Left ventricle myocardium inferior (tissue), 1 donor: Measurements from ENCODE around the gene ANKRD62. TPM values are rescaled to one million over a fixed set of nuclear protein-coding genes. Genes with fewer than 3 reads are reported as not detected.

ENCODE experiments used
- DNase-seq: peaks from one replicate; pipeline ENCODE4 v3.0.0-alpha.2; 2020
- H3K27ac ChIP-seq: fragments of 200-600 bp; replicated peaks from 2 replicates; pipeline ENCODE4 v1.8.0; 2021
- H3K27me3 ChIP-seq: fragments of 200-600 bp; 2 replicates; pipeline ENCODE4 v1.8.0; 2021; ENCODE audit warnings: low read depth
- H3K36me3 ChIP-seq: fragments of 200-600 bp; 2 replicates; pipeline ENCODE4 v1.8.0; 2021
- H3K4me1 ChIP-seq: fragments of 200-600 bp; 2 replicates; pipeline ENCODE4 v1.8.0; 2021
- H3K4me3 ChIP-seq: fragments of 200-600 bp; 2 replicates; pipeline ENCODE4 v1.8.0; 2021; ENCODE audit warnings: mild to moderate bottlenecking, moderate library complexity
- H3K9me3 ChIP-seq: fragments of 200-600 bp; replicated peaks from 2 replicates; pipeline ENCODE4 v1.8.0; 2021
- intact Hi-C: fragments of 100-400 bp; cut with micrococcal nuclease; formaldehyde crosslinking; loops from one replicate; pipeline ENCODE4 v1.11.0; 2022
- total RNA-seq: library from RNA; stranded (reverse); fragmentation: NEBNext Ultra II Directional; extraction: Animal tissue kit (Norgen Biotek cat#: 25700); gene quantifications from one replicate; pipeline ENCODE4 v1.2.1, GENCODE V29; 2021
- TF ChIP-seq, protein P1 (sequence below): fragments of 200-600 bp; IDR thresholded peaks from 2 replicates; pipeline ENCODE4 v1.8.0; 2021; ENCODE audit warnings: antibody characterized with exemption, mild to moderate bottlenecking, borderline replicate concordance
- donor health status: DM: no; HTN: yes; CAD: no; lungs with severe emphysema.

The ANKRD62 gene
- total RNA-seq, 1 donor from 2014 or later: not detected

DNA sequence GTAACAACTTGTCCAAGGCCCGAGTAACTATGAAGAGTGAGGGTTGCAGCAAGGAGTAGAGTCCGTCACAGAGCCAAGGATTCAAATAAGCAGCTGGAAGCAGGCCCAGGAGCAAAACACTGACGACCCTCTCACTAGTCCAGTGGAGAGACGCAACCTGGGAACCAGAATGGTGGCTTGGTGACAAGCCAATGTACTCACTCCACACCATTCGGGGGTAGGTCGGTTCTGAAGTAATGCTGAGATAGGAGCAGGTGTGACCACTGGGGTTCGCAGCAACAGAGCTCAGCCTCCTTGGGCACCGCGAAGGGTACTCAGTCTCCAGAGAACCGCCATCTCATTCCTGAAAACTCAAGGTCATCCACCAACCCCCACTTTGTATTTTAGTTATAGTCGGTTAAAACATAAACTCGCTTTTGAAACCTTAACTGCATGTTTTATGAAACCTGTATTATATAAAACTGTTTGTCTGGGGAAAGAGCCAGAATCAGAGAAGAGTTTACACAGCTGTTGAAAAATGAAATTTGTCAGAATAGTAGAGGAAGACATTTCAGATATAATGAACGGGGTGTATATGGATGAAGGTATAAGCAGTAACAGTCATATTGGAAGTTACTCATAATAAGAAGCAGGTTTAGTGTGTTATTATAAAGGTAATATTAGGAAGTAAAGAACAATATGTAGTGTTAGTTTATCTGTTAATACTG lies 8.6 kb downstream of the ANKRD62 start:
- DNase-seq: no peak
- Histone ChIP-seq H3K9me3 (no peaks in the 10 kb centered on the region), H3K4me1 (no peaks in the 10 kb centered on the region), H3K27ac (no peak overlapping the region), H3K36me3 (no peaks in the 10 kb centered on the region), H3K27me3 (no peaks in the 10 kb centered on the region), H3K4me3 (no peak overlapping the region)
- TF ChIP-seq, protein P1, sequence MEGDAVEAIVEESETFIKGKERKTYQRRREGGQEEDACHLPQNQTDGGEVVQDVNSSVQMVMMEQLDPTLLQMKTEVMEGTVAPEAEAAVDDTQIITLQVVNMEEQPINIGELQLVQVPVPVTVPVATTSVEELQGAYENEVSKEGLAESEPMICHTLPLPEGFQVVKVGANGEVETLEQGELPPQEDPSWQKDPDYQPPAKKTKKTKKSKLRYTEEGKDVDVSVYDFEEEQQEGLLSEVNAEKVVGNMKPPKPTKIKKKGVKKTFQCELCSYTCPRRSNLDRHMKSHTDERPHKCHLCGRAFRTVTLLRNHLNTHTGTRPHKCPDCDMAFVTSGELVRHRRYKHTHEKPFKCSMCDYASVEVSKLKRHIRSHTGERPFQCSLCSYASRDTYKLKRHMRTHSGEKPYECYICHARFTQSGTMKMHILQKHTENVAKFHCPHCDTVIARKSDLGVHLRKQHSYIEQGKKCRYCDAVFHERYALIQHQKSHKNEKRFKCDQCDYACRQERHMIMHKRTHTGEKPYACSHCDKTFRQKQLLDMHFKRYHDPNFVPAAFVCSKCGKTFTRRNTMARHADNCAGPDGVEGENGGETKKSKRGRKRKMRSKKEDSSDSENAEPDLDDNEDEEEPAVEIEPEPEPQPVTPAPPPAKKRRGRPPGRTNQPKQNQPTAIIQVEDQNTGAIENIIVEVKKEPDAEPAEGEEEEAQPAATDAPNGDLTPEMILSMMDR: no peak
- intact Hi-C loops: no loop called here

DNA sequence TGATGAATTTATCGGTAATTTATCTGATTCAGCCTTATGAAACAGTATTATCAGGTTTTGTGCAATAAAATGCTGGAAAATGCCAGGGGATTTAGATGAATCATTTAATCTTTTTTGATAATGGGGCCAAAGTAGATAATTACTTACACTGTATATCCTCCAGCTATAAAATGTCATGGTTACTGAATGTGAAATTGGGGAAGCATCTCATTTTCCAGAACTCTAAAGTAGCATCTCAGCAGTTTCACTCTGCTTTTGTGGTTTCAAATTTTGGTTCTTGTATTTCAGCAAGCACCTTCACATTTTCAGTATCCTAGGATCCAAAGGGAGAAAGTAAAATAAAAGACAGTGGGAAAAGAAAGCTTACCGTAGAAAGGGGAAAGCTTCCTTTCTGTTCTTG lies 12.8 kb downstream of the ANKRD62 start:
- no peaks in the 10 kb centered on the region for H3K36me3 ChIP-seq
- H3K4me1 ChIP-seq: no peaks in the 10 kb centered on the region
- H3K27ac ChIP-seq: no peak overlapping the region
- TF ChIP-seq, protein P1: no peak
- no peak for DNase-seq
- intact Hi-C loops: no loop called here
- no peaks in the 10 kb centered on the region for H3K9me3 ChIP-seq
- peaks cover 12% of the 10 kb centered on the region for H3K27me3 ChIP-seq
- no peak overlapping the region for H3K4me3 ChIP-seq

- no peaks in the 10 kb centered on the region for H3K4me1 ChIP-seq
- intact Hi-C loops: no loop called here
Measured at GRCh38 chr18:12109836-12110235, 16.2 kb downstream of the ANKRD62 start.

GRCh38 chr18:12113999-12114646 lies 20.5 kb downstream of the ANKRD62 start:
- H3K36me3 ChIP-seq: no peaks in the 10 kb centered on the region
- H3K27ac ChIP-seq: no peak overlapping the region
- TF ChIP-seq, protein P1: no peak
- DNase-seq: no peak
- H3K9me3 ChIP-seq: peaks cover 9% of the 10 kb centered on the region
- H3K4me3 ChIP-seq: no peak overlapping the region
- peaks cover 6% of the 10 kb centered on the region for H3K27me3 ChIP-seq
- intact Hi-C loops: no loop called here
- no peaks in the 10 kb centered on the region for H3K4me1 ChIP-seq

More at GRCh38 chr18:12109836-12110235, 16.2 kb downstream of the ANKRD62 start:
- H3K27me3 ChIP-seq: peaks cover 12% of the 10 kb centered on the region
- DNase-seq: no peak
- H3K4me3 ChIP-seq: no peak overlapping the region
- H3K27ac ChIP-seq: no peak overlapping the region
- TF ChIP-seq, protein P1: no peak
- H3K9me3 ChIP-seq: peaks cover 9% of the 10 kb centered on the region
- no peaks in the 10 kb centered on the region for H3K36me3 ChIP-seq

DNA sequence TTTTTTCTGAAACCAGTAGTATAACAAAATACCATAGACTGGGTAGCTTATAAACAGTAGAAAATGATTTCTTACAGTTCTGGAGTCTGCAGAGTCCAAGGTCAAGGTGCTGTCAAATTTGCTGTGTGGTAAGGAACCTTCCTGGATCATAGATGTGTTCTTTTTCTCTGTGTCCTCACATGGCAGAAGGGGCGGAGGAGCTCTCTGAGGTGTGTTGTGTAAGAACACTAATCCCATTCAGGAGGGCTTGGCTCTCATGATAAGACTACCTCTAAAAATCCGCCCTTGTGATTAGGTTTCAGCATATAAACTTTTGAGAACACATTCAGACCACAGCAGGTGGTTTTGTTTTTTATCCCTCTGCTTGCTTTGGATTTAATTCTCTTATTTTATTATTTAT lies 25.7 kb downstream of the ANKRD62 start:
- intact Hi-C loops: no loop called here
- Histone ChIP-seq H3K27ac (no peak overlapping the region), H3K27me3 (peaks cover 9% of the 10 kb centered on the region), H3K9me3 (no peaks in the 10 kb centered on the region), H3K4me1 (no peaks in the 10 kb centered on the region), H3K36me3 (no peaks in the 10 kb centered on the region), H3K4me3 (no peak overlapping the region)
- TF ChIP-seq, protein P1: no peak
- no peak for DNase-seq
